COLO668 (cell line): ENCODE measurements around the gene SLC24A3.
A peak's percentile ranks its signal among the peaks of the same experiment; 100 is the strongest.
"Not testable (repeated sequence)": the region's sequence is repeated elsewhere in the genome, so short reads cannot be mapped to it uniquely, and the experiment has no call there.

Experiments used
- DNase-seq: peaks from one replicate; lab custom pipeline; 2025; ENCODE audit not compliant: unreplicated experiment; lab: John Stamatoyannopoulos, UW

SLC24A3 gene

GRCh38 chr20:19658137-19658536 is 445.7 kb downstream of the SLC24A3 start:
- no peak for DNase-seq

GRCh38 chr20:19659448-19659847 is 447.0 kb downstream of the SLC24A3 start:
- no peak for DNase-seq

GRCh38 chr20:19660808-19661378 is 448.5 kb downstream of the SLC24A3 start:
- no peak for DNase-seq

GRCh38 chr20:19661717-19662636 is 449.5 kb downstream of the SLC24A3 start:
- peak; percentile 43 for DNase-seq

GRCh38 chr20:19662637-19662995 is 450.2 kb downstream of the SLC24A3 start:
- no peak for DNase-seq

GRCh38 chr20:19668418-19668817 is 456.0 kb downstream of the SLC24A3 start:
- DNase-seq, result no peak

GRCh38 chr20:19670829-19671228 is 458.4 kb downstream of the SLC24A3 start:
- no peak for DNase-seq

GRCh38 chr20:19671374-19671773 is 458.9 kb downstream of the SLC24A3 start:
- DNase-seq, result no peak

- DNase-seq, result no peak
Observed at GRCh38 chr20:19672498-19672897, 460.1 kb downstream of the SLC24A3 start.

- DNase-seq, result peak; percentile 25
Observed at GRCh38 chr20:19673575-19673974, 461.1 kb downstream of the SLC24A3 start.

GRCh38 chr20:19676202-19676601 is 463.8 kb downstream of the SLC24A3 start:
- no peak for DNase-seq

GRCh38 chr20:19677336-19677735 is 464.9 kb downstream of the SLC24A3 start:
- DNase-seq, result no peak

- DNase-seq, result not testable (repeated sequence)
Observed at GRCh38 chr20:19678591-19678990, 466.1 kb downstream of the SLC24A3 start.

GRCh38 chr20:19679900-19680495 is 467.6 kb downstream of the SLC24A3 start:
- DNase-seq, result no peak

- no peak for DNase-seq
Observed at GRCh38 chr20:19682249-19682648, 469.8 kb downstream of the SLC24A3 start.

GRCh38 chr20:19683188-19683587 is 470.7 kb downstream of the SLC24A3 start:
- no peak for DNase-seq

GRCh38 chr20:19683822-19684221 is 471.4 kb downstream of the SLC24A3 start:
- no peak for DNase-seq

GRCh38 chr20:19688031-19688806 is 475.8 kb downstream of the SLC24A3 start:
- peak; percentile 50 for DNase-seq

GRCh38 chr20:19690462-19690861 is 478.0 kb downstream of the SLC24A3 start:
- no peak for DNase-seq

GRCh38 chr20:19691125-19691524 is 478.7 kb downstream of the SLC24A3 start:
- no peak for DNase-seq

GRCh38 chr20:19692100-19692499 is 479.7 kb downstream of the SLC24A3 start:
- no peak for DNase-seq
